Neuronal stem cell (in vitro differentiated cells): Measurements from ENCODE around the gene PTPN3.

ENCODE experiments used
- DNase-seq: peaks from one replicate; pipeline ENCODE4 v3.0.0-alpha.2; 2013; ENCODE audit warnings: low spot score
- H2AFZ ChIP-seq: one replicate; pipeline ENCODE4 v1.6.1; 2013; ENCODE audit warnings: mild to moderate bottlenecking, low read length, inconsistent platforms
- H2AK5ac ChIP-seq: 2 replicates; pipeline ENCODE4 v1.6.1; 2013; ENCODE audit warnings: low read depth, mild to moderate bottlenecking, inconsistent platforms, low read length, moderate library complexity, mixed read lengths
- H2BK120ac ChIP-seq: 2 replicates; pipeline ENCODE4 v1.6.1; 2013; ENCODE audit warnings: low read depth, mild to moderate bottlenecking, inconsistent platforms, low read length, moderate library complexity, mixed read lengths
- H2BK12ac ChIP-seq: one replicate; pipeline ENCODE4 v1.6.1; 2013; ENCODE audit warnings: low read length, inconsistent platforms
- H2BK15ac ChIP-seq: 2 replicates; pipeline ENCODE4 v1.6.1; 2013; ENCODE audit warnings: mild to moderate bottlenecking, low read length, inconsistent platforms, mixed read lengths
- H2BK5ac ChIP-seq: one replicate; pipeline ENCODE4 v1.6.1; 2013; ENCODE audit warnings: inconsistent platforms, mild to moderate bottlenecking, low read length, moderate library complexity
- H3K14ac ChIP-seq: one replicate; pipeline ENCODE4 v1.6.1; 2013; ENCODE audit warnings: low read length, inconsistent platforms
- H3K18ac ChIP-seq: 2 replicates; pipeline ENCODE4 v1.6.1; 2013; ENCODE audit warnings: low read length, inconsistent platforms
- H3K23ac ChIP-seq: 2 replicates; pipeline ENCODE4 v1.6.1; 2013; ENCODE audit warnings: low read depth, mild to moderate bottlenecking, mixed read lengths, low read length, inconsistent platforms; ENCODE audit not compliant: poor library complexity
- H3K27ac ChIP-seq: replicated peaks from 3 replicates; pipeline ENCODE4 v1.5.1; 2013; ENCODE audit warnings: low read length, inconsistent platforms
- H3K27me3 ChIP-seq, 3 experiments: 2 replicates each; pipeline ENCODE4 v1.6.1; 2013; ENCODE audit warnings: low read length in 3 of 3, mild to moderate bottlenecking in 2 of 3, inconsistent platforms in 1 of 3, low read depth in 1 of 3, mixed read lengths in 1 of 3, moderate library complexity in 1 of 3; ENCODE audit not compliant: control insufficient read depth in 3 of 3, insufficient read depth in 3 of 3
- H3K36me3 ChIP-seq, 2 donors: replicated peaks in 1 of 2; 2 replicates each; pipeline ENCODE4 v1.6.1; 2013; ENCODE audit warnings: low read length in 2 of 2; ENCODE audit not compliant: control insufficient read depth in 2 of 2, insufficient read depth in 2 of 2
- H3K4ac ChIP-seq: 2 replicates; pipeline ENCODE4 v1.6.1; 2013; ENCODE audit warnings: inconsistent platforms, mild to moderate bottlenecking, low read length, moderate library complexity
- H3K4me1 ChIP-seq, 2 donors: 1 replicate in 1 of 2; 2 replicates in 1 of 2; pipeline ENCODE4 v1.6.1; 2013; ENCODE audit warnings: low read length in 2 of 2, low read depth in 1 of 2; ENCODE audit not compliant: control insufficient read depth in 2 of 2, insufficient read depth in 1 of 2
- H3K4me2 ChIP-seq: one replicate; pipeline ENCODE4 v1.6.1; 2013; ENCODE audit warnings: mild to moderate bottlenecking, low read length, inconsistent platforms; ENCODE audit not compliant: insufficient read depth, poor library complexity, severe bottlenecking
- H3K4me3 ChIP-seq, 2 donors: 2 replicates each; pipeline ENCODE4 v1.5.1; 2013; ENCODE audit warnings: low read length in 2 of 2, mild to moderate bottlenecking in 2 of 2, inconsistent platforms in 1 of 2, moderate library complexity in 1 of 2
- H3K79me1 ChIP-seq: one replicate; pipeline ENCODE4 v1.6.1; 2013; ENCODE audit warnings: low read depth, mild to moderate bottlenecking, inconsistent platforms, low read length, moderate library complexity
- H3K9ac ChIP-seq: one replicate; pipeline ENCODE4 v1.6.1; 2013; ENCODE audit warnings: mild to moderate bottlenecking, low read depth, low read length, inconsistent platforms; ENCODE audit not compliant: poor library complexity
- H3K9me3 ChIP-seq, 2 donors: replicated peaks in 1 of 2; 2 replicates each; pipeline versions ENCODE3 to v1.6.1; 2013; ENCODE audit warnings: low read length in 2 of 2, mild to moderate bottlenecking in 2 of 2, inconsistent platforms in 1 of 2, low read depth in 1 of 2, mixed read lengths in 1 of 2, moderate library complexity in 1 of 2; ENCODE audit not compliant: control insufficient read depth in 2 of 2, insufficient read depth in 1 of 2
- H4K8ac ChIP-seq: one replicate; pipeline ENCODE4 v1.6.1; 2013; ENCODE audit warnings: low read depth, mild to moderate bottlenecking, inconsistent platforms, low read length, moderate library complexity
- H4K91ac ChIP-seq: one replicate; pipeline ENCODE4 v1.6.1; 2013; ENCODE audit warnings: low read length, low read depth, mild to moderate bottlenecking, inconsistent platforms; ENCODE audit not compliant: poor library complexity
- WGBS, 2 donors: extraction: QIAGEN DNeasy Blood & Tissue Kit; methylation state at CpG; one replicate each; pipeline ENCODE4 v1.1.7; 2013; ENCODE audit warnings: missing lambda C conversion rate in 2 of 2, mixed read lengths in 1 of 2; ENCODE audit not compliant: insufficient read length in 2 of 2, insufficient replicate concordance in 1 of 2; ENCODE audit errors: extremely low coverage in 2 of 2; 5-methylcytosine and 5-hydroxymethylcytosine counted together

PTPN3 gene

GRCh38 chr9:109474944-109475343 is 23.2 kb downstream of the PTPN3 start:
- no peak overlapping the region for H2AFZ ChIP-seq
- H4K8ac ChIP-seq, result no peak overlapping the region
- WGBS, 2 donors, result no CpG with 5 or more reads among the region's 2 CpGs
- H3K14ac ChIP-seq, result no peak overlapping the region
- H3K9ac ChIP-seq, result no peak overlapping the region
- no peak overlapping the region for H3K4me3 ChIP-seq
- H3K23ac ChIP-seq, result no peak overlapping the region
- no peak overlapping the region for H2BK5ac ChIP-seq
- no peak overlapping the region for H2BK12ac ChIP-seq
- H3K4ac ChIP-seq, result no peak overlapping the region
- peaks cover 0 to 4% (median 0%) of the 10 kb centered on the region in 3 experiments for H3K27me3 ChIP-seq
- no peak overlapping the region for H3K18ac ChIP-seq
- DNase-seq, result no peak
- H4K91ac ChIP-seq, result no peak overlapping the region
- no peaks in the 10 kb centered on the region for H3K79me1 ChIP-seq
- H3K36me3 ChIP-seq, result no peaks in the 10 kb centered on the region
- H2BK15ac ChIP-seq, result no peak overlapping the region
- no peaks in the 10 kb centered on the region for H3K9me3 ChIP-seq
- H2AK5ac ChIP-seq, result no peak overlapping the region
- no peaks in the 10 kb centered on the region for H3K4me1 ChIP-seq
- H2BK120ac ChIP-seq, result no peak overlapping the region
- H3K27ac ChIP-seq, result no peak overlapping the region
- H3K4me2 ChIP-seq, result no peak overlapping the region

- Histone ChIP-seq H3K27ac (no peak overlapping the region), H3K27me3 (peaks cover 0 to 4% (median 0%) of the 10 kb centered on the region in 3 experiments), H3K18ac (no peak overlapping the region), H2BK5ac (no peak overlapping the region), H2BK120ac (no peak overlapping the region), H4K8ac (no peak overlapping the region), H3K4ac (no peak overlapping the region), H3K4me1 (no peaks in the 10 kb centered on the region), H3K23ac (no peak overlapping the region), H3K4me3 (no peak overlapping the region), H2BK12ac (no peak overlapping the region), H3K79me1 (no peaks in the 10 kb centered on the region), H3K36me3 (no peaks in the 10 kb centered on the region), H3K9ac (no peak overlapping the region), H3K9me3 (no peaks in the 10 kb centered on the region), H2BK15ac (no peak overlapping the region), H2AFZ (no peak overlapping the region), H2AK5ac (no peak overlapping the region), H3K14ac (no peak overlapping the region), H3K4me2 (no peak overlapping the region), H4K91ac (no peak overlapping the region)
- no CpG with 5 or more reads among the region's 7 CpGs for WGBS, 2 donors
- DNase-seq, result no peak
Measured at GRCh38 chr9:109474170-109474569, 23.9 kb downstream of the PTPN3 start.

- no peak overlapping the region for H3K4me2 ChIP-seq
- no peak overlapping the region for H4K8ac ChIP-seq
- no peak overlapping the region for H2AFZ ChIP-seq
- no peaks in the 10 kb centered on the region for H3K9me3 ChIP-seq
- no peak overlapping the region for H3K18ac ChIP-seq
- no peak overlapping the region for H2BK120ac ChIP-seq
- DNase-seq, result no peak
- no peak overlapping the region for H4K91ac ChIP-seq
- no peak overlapping the region for H3K14ac ChIP-seq
- H3K36me3 ChIP-seq, result no peaks in the 10 kb centered on the region
- no peak overlapping the region for H3K23ac ChIP-seq
- peaks cover 0 to 4% (median 0%) of the 10 kb centered on the region in 3 experiments for H3K27me3 ChIP-seq
- H2AK5ac ChIP-seq, result no peak overlapping the region
- no peak overlapping the region for H2BK5ac ChIP-seq
- no CpG with 5 or more reads among the region's 7 CpGs for WGBS, 2 donors
- H3K4me1 ChIP-seq, result no peaks in the 10 kb centered on the region
- H3K27ac ChIP-seq, result no peak overlapping the region
- H3K79me1 ChIP-seq, result no peaks in the 10 kb centered on the region
- no peak overlapping the region for H3K4me3 ChIP-seq
- H3K9ac ChIP-seq, result no peak overlapping the region
- no peak overlapping the region for H2BK12ac ChIP-seq
- H2BK15ac ChIP-seq, result no peak overlapping the region
- H3K4ac ChIP-seq, result no peak overlapping the region
Measured at GRCh38 chr9:109473329-109473728, 24.8 kb downstream of the PTPN3 start.

- Histone ChIP-seq H2BK5ac (no peak overlapping the region), H4K91ac (no peak overlapping the region), H3K9me3 (no peaks in the 10 kb centered on the region), H2AK5ac (no peak overlapping the region), H3K27me3 (peaks cover 0 to 4% (median 0%) of the 10 kb centered on the region in 3 experiments), H2BK12ac (no peak overlapping the region), H3K4me1 (peaks cover 4 to 6% of the 10 kb centered on the region in 2 donors), H2AFZ (no peak overlapping the region), H3K9ac (no peak overlapping the region), H3K14ac (no peak overlapping the region), H3K18ac (no peak overlapping the region), H3K4me3 (no peak overlapping the region), H2BK15ac (no peak overlapping the region), H3K79me1 (no peaks in the 10 kb centered on the region), H4K8ac (no peak overlapping the region), H3K36me3 (no peaks in the 10 kb centered on the region), H3K4ac (no peak overlapping the region), H2BK120ac (no peak overlapping the region), H3K4me2 (no peak overlapping the region), H3K23ac (no peak overlapping the region), H3K27ac (no peak overlapping the region)
- no CpG with 5 or more reads among the region's 5 CpGs for WGBS, 2 donors
- DNase-seq, result no peak
Measured at GRCh38 chr9:109471475-109472393, 26.4 kb downstream of the PTPN3 start.
